CD4-positive, alpha-beta T cell treated with Interleukin-10 for 1 hour (primary cell): ENCODE measurements around the gene TBC1D23.

ENCODE experiments used
- DNase-seq: peaks from one replicate; pipeline ENCODE4 v3.0.0-alpha.2; 2020

Gene TBC1D23

GRCh38 chr3:100354850-100355249 lies 94.1 kb downstream of the TBC1D23 start:
- no peak for DNase-seq

DNA sequence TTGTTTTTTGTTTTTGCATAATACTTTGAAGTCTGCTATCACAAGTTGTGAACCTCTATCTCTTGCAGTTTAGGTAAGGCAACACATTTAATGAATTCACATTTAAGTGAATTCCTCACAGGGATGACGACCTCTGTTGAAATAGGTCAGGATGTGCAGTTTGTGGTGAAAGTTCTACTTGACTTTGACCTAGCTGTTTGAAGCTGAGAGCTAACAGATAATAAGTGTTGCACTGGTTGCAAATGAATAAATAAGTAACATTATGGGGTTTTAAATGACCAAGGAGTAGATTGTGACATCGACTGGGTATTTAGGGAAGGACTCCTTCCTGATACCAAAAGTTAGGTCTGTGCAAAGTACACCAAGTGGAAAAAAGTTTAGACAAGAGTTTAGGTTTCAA lies 97.6 kb downstream of the TBC1D23 start:
- no peak for DNase-seq

DNA sequence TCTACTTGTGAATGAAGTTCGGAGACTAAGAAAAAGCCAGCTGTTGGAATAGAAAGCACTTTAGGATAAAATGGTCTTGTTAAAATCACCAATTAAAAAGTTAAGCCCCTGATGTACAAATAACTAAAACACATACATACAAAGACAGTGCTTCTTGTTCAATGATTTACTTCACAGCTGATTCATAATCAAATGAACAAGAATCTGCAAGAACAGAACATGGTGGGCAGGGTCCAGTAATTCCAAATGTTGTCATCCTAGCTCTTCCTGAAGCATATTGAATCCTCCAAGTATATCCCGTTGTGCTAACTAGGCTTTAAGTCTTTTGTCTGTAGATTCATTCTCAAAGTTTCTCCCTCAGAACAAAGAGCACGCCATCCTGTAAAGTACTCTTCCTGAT lies 98.2 kb downstream of the TBC1D23 start:
- DNase-seq, result no peak

GRCh38 chr3:100360757-100361496 lies 100.1 kb downstream of the TBC1D23 start:
- DNase-seq, result no peak

DNA sequence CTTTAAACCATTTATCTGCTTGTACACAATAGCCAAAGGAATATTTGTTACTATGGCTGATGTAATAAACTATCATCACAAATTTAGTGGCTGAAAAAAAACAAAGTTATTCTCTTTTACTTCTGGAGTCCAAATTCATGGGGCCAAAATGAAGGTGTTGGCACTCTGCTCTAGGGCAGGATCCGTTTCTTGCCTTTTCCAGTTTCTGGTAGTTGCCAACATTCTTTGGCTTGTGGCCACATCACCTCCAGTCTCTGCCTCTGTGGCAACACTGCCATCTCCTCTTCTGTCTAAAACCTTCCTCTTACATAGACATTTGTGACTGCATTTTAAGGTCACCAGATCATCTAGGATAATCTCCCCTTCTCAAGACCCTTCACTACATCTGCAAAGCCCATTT lies 101.1 kb downstream of the TBC1D23 start:
- DNase-seq, result no peak

DNA sequence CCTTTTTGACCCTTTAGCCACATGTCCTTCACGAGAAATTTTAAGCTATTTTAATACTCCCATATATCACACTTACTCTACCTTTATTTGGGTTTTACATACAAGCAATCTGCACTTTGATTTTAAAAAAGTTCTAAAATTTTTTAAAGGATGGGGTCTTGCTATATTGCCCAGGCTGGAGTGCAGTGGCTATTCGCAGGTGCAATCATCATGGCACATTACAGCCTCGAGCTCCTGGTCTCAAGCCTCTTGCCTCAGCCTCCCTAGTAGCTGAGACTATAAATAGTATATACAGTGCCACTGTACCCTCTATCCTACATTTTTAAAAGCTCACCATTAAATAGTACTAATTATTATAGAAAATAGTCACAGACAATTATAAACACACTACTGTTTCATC lies 103.6 kb downstream of the TBC1D23 start:
- no peak for DNase-seq

GRCh38 chr3:100366424-100366823 lies 105.6 kb downstream of the TBC1D23 start:
- DNase-seq, result no peak

GRCh38 chr3:100368441-100368840 lies 107.6 kb downstream of the TBC1D23 start:
- DNase-seq, result no peak

GRCh38 chr3:100370756-100371155 lies 110.0 kb downstream of the TBC1D23 start:
- DNase-seq, result no peak

DNA sequence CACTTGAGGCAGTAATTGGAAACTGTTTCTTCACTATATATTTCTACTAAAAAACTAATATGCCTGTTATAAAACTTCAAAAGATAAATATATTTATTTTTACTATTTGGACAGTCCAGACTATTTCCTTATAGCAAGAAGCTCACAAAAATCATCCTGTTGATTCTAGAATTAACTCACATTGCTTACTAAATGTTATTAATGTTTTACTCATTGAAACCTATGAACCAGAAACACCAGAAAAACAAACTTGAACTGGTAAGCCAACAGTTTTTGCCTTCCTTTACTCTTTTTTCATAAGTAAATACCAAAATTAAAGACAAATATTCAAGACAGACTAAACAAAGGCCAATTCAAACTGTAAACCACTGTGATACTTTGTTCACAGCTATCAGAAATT lies 113.7 kb downstream of the TBC1D23 start:
- DNase-seq, result no peak
